GM19043 (cell line): ENCODE measurements around the gene KLHL36.
A peak's percentile ranks its signal among the peaks of the same experiment; 100 is the strongest.

Experiments
- ATAC-seq: cut with Tn5 transposase; IDR thresholded peaks from one replicate; pipeline ENCODE4 v1.9.1; 2021; ENCODE audit warnings: low read depth; ENCODE audit not compliant: unreplicated experiment

KLHL36 gene

GRCh38 chr16:84647828-84648594 lies at the start of gene KLHL36:
KLHL36 (plus strand) TSS chr16:84648511; CDS start chr16:84650868, 2,357 bp downstream.
- peak; percentile 79 for ATAC-seq

GRCh38 chr16:84599521-84600202 lies 48.6 kb upstream of the KLHL36 start:
- no peak for ATAC-seq

GRCh38 chr16:84600343-84601229 lies 47.7 kb upstream of the KLHL36 start:
- ATAC-seq: peak; percentile 67

GRCh38 chr16:84603140-84603816 lies 45.0 kb upstream of the KLHL36 start:
- no peak for ATAC-seq

GRCh38 chr16:84603940-84604339 lies 44.4 kb upstream of the KLHL36 start:
- no peak for ATAC-seq

GRCh38 chr16:84604477-84605013 lies 43.8 kb upstream of the KLHL36 start:
- ATAC-seq: no peak

GRCh38 chr16:84605339-84605848 lies 42.9 kb upstream of the KLHL36 start:
- ATAC-seq: no peak

GRCh38 chr16:84606081-84606875 lies 42.0 kb upstream of the KLHL36 start:
- no peak for ATAC-seq

GRCh38 chr16:84607061-84607460 lies 41.2 kb upstream of the KLHL36 start:
- no peak for ATAC-seq

- ATAC-seq: no peak
These were observed 40.6 kb upstream of the KLHL36 start for GRCh38 chr16:84607694-84608093.

GRCh38 chr16:84608282-84608681 lies 40.0 kb upstream of the KLHL36 start:
- no peak for ATAC-seq

- no peak for ATAC-seq
These were observed 38.6 kb upstream of the KLHL36 start for GRCh38 chr16:84609563-84610177.

GRCh38 chr16:84610376-84610775 lies 37.9 kb upstream of the KLHL36 start:
- no peak for ATAC-seq

GRCh38 chr16:84611041-84611440 lies 37.3 kb upstream of the KLHL36 start:
- ATAC-seq: no peak

GRCh38 chr16:84612686-84613085 lies 35.6 kb upstream of the KLHL36 start:
- ATAC-seq: no peak

GRCh38 chr16:84613408-84614072 lies 34.8 kb upstream of the KLHL36 start:
- ATAC-seq: no peak

- ATAC-seq: no peak
These were observed 34.2 kb upstream of the KLHL36 start for GRCh38 chr16:84614073-84614459.

GRCh38 chr16:84614623-84614967 lies 33.7 kb upstream of the KLHL36 start:
- ATAC-seq: no peak
